ENCODE measurements around the gene PXYLP1.
"Not testable (repeated sequence)": the region's sequence is repeated elsewhere in the genome, so short reads cannot be mapped to it uniquely, and the experiment has no call there.

PXYLP1 gene

DNA sequence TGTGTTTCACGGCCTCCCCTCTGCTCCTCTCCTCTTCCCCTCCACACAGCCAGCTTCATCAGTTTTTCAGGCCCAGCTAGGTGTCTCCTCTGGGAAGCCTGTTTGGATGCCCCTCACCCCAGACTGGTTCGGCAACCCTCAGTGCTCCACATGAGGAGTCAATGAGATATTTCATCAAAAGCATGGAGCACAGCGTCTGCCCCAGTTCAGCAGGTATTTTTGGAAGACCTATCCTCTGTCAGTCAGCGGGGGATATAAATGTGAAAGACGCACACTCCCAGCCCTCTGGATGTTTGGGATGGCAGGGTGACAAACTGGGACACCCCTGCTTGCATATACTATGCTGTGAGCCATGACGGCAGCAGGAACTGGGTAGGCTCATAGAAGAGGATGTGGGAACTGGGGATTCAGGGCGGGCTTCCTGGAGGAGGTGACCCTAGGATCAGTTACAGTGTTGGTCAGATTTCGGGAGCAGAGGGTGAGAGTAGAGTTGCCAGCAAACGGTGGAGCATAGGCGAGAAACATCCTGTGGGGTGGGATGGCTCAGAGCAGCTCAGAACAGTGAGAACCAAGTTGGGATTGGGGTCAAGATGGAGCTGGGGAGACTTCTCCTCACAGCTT, 42.9 kb downstream of the PXYLP1 start:
- no peak for FAIRE-seq

DNA sequence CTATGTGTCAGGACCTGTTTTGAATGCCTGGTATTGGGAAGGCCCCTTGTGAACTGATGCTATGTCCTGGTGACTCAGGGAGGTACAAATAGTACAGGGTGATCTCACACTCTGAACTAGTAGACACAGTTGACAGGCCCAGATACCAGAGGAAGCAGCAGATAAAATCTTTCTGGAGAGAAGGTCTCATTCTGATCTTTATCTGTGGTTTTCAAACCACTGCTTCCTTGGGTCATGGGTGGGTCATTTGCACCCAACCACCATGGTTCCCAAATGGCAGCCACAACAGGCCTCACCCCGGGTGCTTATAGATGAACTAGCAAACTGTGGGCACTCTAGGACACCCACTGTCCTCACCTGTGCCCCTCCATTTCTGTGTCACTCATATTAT, 43.4 kb downstream of the PXYLP1 start:
- FAIRE-seq, result no peak

GRCh38 chr3:141275511-141275910, 43.9 kb downstream of the PXYLP1 start:
- no peak for FAIRE-seq

GRCh38 chr3:141275973-141276372, 44.3 kb downstream of the PXYLP1 start:
- FAIRE-seq, result no peak

GRCh38 chr3:141276398-141276797, 44.8 kb downstream of the PXYLP1 start:
- FAIRE-seq, result no peak

DNA sequence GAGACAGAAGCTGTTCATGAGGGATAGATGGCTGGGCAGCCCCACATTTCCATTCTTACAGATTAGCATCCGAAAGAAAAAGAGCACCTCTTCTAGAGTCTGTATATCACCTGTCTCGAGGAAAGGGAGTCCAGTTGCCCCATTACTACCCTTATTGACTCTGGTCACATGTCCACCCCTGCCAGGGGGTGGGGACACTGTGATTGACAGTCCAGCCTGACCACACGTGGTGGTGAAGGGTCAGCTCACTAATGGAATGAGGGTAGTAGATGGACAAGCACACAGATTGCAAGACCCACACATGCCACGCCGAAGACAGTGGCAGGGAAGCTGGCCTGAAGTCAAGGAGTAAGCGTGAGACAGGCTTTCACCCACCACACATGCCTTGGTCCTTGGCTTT, 45.8 kb downstream of the PXYLP1 start:
- FAIRE-seq, result no peak

GRCh38 chr3:141278196-141279076, 46.8 kb downstream of the PXYLP1 start:
- no peak for FAIRE-seq

DNA sequence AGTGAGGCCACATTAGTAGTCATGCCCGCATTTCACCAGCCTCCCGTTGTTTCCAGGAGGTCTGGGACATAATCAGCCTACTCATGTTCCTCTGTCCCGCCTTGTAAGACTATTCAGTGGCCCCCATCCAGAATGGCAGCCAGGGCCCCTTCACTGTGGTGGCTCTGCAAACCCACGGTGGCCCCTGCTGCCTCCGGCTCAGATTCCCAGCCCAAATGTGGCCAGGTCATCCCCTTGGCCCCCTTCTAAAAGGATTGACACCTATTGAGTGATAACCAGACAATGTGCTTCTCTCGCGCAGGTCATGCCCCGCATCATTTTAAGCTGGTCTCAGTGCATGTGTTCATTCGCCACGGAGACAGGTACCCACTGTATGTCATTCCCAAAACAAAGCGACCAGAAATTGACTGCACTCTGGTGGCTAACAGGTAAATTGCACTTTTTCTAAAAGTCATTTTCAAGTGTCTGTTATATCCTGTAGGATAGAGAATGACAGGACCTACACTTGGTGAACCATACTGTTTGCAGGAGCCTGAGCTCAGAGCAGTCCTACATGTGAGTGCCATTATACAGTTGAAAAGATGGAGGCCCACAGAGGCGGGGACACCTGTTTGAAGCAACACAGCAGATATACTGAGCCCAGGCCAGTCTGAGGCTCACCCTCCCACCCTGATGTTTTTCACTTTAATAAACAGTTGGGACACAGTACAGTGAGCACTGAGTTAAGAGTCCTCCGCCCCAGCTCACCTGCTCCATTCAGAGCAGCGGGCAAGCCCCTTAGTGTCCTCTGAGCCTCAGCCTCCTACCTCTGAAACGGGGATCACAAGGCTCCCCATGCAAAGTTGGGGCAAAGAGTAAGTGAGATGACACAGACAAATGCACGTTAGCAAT, 47.7 kb downstream of the PXYLP1 start:
- no peak for FAIRE-seq

DNA sequence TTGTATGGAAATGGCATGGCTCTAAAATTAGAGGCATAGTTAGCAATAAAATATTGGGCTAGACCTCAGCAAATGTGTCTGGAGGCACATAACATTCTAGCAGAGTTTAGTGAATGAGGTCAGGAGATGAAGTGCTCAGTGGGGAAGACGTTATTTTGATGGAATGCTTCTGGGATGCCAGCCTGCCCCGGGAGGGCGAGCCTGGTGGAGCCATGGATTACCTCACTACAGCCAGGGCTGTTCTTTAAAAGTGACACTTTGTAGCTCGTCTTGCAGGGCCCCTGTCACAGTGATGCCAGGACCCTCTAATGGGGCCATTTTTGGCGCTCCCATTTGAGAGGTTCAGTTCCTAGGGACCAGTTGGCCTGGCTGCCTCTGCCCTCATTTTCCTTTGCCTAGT, 48.5 kb downstream of the PXYLP1 start:
- no peak for FAIRE-seq

DNA sequence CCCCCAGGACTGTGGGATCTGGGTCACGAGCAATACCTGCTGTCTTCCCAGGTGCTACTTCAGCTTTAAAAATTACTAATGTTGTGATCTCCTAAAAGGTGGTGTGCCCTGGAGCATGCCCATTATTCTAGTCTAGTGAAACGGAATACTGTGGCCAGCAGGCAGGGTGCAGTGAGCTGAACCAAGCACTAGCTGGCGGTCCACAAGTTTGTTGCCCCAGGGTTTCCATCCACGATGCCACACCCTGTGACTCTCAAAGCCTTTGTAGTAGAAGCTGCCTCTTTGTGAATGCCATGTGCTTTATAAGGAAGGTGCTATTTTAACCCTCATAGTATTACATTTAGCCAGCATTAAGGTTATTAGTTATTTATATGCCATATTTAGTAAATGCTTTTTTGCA, 49.1 kb downstream of the PXYLP1 start:
- no peak for FAIRE-seq

GRCh38 chr3:141285570-141285969, 53.9 kb downstream of the PXYLP1 start:
- FAIRE-seq, result no peak

DNA sequence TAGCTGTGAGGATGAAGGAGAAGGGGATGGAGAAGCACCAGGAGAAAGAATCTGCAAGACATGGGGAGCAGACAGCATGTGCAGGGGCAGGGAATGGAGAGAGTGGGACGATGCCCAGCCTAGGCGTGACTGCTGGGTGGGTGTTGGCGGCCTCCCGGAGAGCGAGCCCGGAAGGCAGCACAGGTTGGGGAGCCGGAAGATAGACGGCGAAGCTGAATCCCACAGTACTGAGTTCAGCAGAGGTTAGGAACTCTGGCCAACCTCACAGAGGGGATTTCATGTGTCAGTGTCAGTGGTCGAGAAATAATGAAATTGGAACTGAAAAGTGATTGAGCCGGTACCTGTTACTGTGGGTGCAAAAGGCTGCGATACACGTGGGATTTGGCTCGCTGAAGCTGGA, 55.2 kb downstream of the PXYLP1 start:
- FAIRE-seq, result no peak

GRCh38 chr3:141287326-141287725, 55.7 kb downstream of the PXYLP1 start:
- no peak for FAIRE-seq

GRCh38 chr3:141288336-141288990, 56.8 kb downstream of the PXYLP1 start:
- FAIRE-seq, result no peak

- FAIRE-seq, result no peak
These were observed 57.7 kb downstream of the PXYLP1 start for GRCh38 chr3:141289228-141289772.

GRCh38 chr3:141291559-141292355, 60.1 kb downstream of the PXYLP1 start:
- FAIRE-seq, result no peak

DNA sequence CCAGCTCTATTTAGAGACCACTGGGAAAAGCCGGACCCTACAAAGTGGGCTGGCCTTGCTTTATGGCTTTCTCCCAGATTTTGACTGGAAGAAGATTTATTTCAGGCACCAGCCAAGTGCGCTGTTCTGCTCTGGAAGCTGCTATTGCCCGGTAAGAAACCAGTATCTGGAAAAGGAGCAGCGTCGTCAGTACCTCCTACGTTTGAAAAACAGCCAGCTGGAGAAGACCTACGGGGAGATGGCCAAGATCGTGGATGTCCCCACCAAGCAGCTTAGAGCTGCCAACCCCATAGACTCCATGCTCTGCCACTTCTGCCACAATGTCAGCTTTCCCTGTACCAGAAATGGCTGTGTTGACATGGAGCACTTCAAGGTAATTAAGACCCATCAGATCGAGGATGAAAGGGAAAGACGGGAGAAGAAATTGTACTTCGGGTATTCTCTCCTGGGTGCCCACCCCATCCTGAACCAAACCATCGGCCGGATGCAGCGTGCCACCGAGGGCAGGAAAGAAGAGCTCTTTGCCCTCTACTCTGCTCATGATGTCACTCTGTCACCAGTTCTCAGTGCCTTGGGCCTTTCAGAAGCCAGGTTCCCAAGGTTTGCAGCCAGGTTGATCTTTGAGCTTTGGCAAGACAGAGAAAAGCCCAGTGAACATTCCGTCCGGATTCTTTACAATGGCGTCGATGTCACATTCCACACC, 60.9 kb downstream of the PXYLP1 start:
- FAIRE-seq, result no peak

DNA sequence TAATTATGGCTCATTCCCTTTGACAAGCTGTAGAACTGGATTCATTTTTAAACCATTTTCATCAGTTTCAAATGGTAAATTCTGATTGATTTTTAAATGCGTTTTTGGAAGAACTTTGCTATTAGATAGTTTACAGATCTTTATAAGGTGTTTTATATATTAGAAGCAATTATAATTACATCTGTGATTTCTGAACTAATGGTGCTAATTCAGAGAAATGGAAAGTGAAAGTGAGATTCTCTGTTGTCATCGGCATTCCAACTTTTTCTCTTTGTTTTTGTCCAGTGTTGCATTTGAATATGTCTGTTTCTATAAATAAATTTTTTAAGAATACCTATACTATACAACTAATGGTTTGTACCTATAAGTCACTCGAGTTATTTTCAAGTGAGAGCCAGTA, 62.7 kb downstream of the PXYLP1 start:
- FAIRE-seq, result no peak

DNA sequence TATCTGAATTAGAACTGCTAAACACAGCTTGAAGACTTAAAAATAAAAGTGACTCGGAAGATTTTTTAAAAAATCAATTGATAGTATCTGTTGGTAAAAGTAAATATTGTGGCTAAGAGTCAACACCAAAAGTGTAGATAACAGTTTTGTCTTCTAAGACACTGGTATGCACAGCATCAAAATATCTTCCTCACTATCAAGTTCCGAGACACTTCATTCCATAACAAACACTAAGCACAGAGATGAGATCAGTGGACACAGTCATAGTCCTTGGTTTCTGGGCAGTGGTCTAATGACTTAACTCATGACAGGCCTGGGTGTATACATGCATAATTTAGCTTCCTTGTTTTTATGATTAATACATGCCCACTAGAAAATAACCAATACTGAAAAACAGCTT, 63.2 kb downstream of the PXYLP1 start:
- FAIRE-seq, result no peak

DNA sequence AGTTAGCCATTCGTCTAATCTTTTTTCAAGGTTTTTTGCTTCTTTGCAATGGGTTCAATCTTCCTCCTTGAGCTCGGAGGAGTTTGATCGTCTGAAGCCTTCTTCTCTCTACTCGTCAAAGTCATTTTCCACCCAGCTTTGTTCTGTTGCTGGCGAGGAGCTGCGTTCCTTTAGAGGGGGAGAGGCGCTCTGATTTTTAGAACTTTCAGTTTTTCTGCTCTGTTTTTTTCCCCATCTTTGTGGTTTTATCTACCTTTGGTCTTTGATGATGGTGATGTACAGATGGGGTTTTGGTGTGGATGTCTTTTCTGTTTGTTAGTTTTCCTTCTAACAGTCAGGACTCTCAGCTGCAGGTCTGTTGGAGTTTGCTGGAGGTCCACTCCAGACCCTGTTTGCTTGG, 68.8 kb downstream of the PXYLP1 start:
- not testable (repeated sequence) for FAIRE-seq
